Thoracic aorta (tissue), 2 donors: ENCODE measurements around the gene ERV3-1. TPM values are rescaled to one million over a fixed set of nuclear protein-coding genes. Genes with fewer than 3 reads are reported as not detected.
"Not testable (repeated sequence)": the region's sequence is repeated elsewhere in the genome, so short reads cannot be mapped to it uniquely, and the experiment has no call there.

Experiments used
- ATAC-seq: fragments of 150-250 bp; one replicate; pipeline ENCODE4 v1.8.0; 2017; ENCODE audit warnings: low read depth; ENCODE audit not compliant: insufficient number of reproducible peaks, low FRiP score
- DNase-seq: peaks from one replicate; pipeline ENCODE4 v3.0.0-alpha.2; 2020; ENCODE audit warnings: low spot score
- H3K27ac ChIP-seq, 2 donors: fragments of 200-600 bp; sonication (generic); 1 replicate in 1 of 2; 2 replicates in 1 of 2; pipeline ENCODE4 v1.5.1; 2016; ENCODE audit warnings: mild to moderate bottlenecking in 2 of 2, moderate library complexity in 2 of 2
- H3K27me3 ChIP-seq: fragments of 200-600 bp; sonication (generic); replicated peaks from 2 replicates; pipeline ENCODE4 v1.6.0; 2016; ENCODE audit warnings: mild to moderate bottlenecking; ENCODE audit not compliant: insufficient read depth
- H3K36me3 ChIP-seq: fragments of 200-600 bp; sonication (generic); one replicate; pipeline ENCODE4 v1.5.1; 2016
- H3K4me1 ChIP-seq, 2 donors: fragments of 200-600 bp; sonication (generic); 1 replicate in 1 of 2; 2 replicates in 1 of 2; pipeline versions ENCODE4 v1.5.1 to v1.6.0; 2016; ENCODE audit warnings: low read depth in 2 of 2, mild to moderate bottlenecking in 1 of 2; ENCODE audit not compliant: control insufficient read depth in 1 of 2
- H3K4me3 ChIP-seq: fragments of 200-600 bp; sonication (generic); 2 replicates; pipeline ENCODE4 v1.5.1; 2016; ENCODE audit warnings: mild to moderate bottlenecking
- H3K9me3 ChIP-seq: fragments of 200-600 bp; sonication (generic); 2 replicates; pipeline ENCODE4 v1.5.1; 2016
- CTCF ChIP-seq: fragments of 200-600 bp; sonication (generic); IDR thresholded peaks from one replicate; pipeline ENCODE4 v1.5.1; 2019; ENCODE audit warnings: antibody characterized with exemption
- total RNA-seq, 2 donors: library from RNA; depleted of rRNA; stranded (reverse); fragments of >200 nt; gene quantifications; one replicate each; pipeline versions ENCODE4 v1.1.0 to v1.2.3, GENCODE V29; 2016

The ERV3-1 gene
- total RNA-seq, 2 donors from 2014 or later, result 21.8 to 28.6 TPM

GRCh38 chr7:64951250-64951848 lies 55.1 kb downstream of the ERV3-1 start:
- ATAC-seq, result peak; percentile 65
- Histone ChIP-seq H3K27ac (no peak overlapping the region), H3K4me1 (peaks cover 8 to 12% of the 10 kb centered on the region in 2 donors), H3K27me3 (peaks cover 3% of the 10 kb centered on the region), H3K4me3 (no peak overlapping the region), H3K36me3 (no peaks in the 10 kb centered on the region), H3K9me3 (no peaks in the 10 kb centered on the region)
- no peak for DNase-seq
- TF ChIP-seq CTCF, result peak; percentile 83

- H3K36me3 ChIP-seq, H3K27me3 ChIP-seq, ATAC-seq, DNase-seq, H3K4me3 ChIP-seq, H3K9me3 ChIP-seq, H3K27ac ChIP-seq: not testable (repeated sequence)
- peaks cover 8 to 12% of the 10 kb centered on the region in 2 donors for H3K4me1 ChIP-seq
Observed at GRCh38 chr7:64950673-64951072, 55.8 kb downstream of the ERV3-1 start.

DNA sequence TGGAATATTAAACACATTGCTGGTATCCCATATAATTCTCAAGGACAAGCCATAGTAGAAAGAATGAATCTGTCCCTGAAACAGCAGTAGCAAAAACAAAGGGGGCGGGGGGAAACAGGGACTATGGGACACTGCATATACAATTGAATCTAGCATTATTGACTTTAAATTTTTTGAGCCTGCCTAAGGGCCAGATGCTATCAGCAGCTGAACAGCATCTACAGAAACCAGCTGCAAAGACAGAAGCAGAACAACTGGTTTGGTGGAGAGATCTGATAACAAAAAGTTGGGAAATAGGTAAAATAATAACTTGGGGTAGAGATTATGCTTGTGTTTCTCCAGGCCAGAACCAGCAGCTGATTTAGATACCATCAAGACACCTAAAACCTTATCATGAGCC lies 57.7 kb downstream of the ERV3-1 start:
- not testable (repeated sequence) for H3K36me3 ChIP-seq, H3K27ac ChIP-seq, H3K4me3 ChIP-seq, H3K9me3 ChIP-seq, DNase-seq, ATAC-seq, H3K27me3 ChIP-seq
- peaks cover 8 to 12% of the 10 kb centered on the region in 2 donors for H3K4me1 ChIP-seq

GRCh38 chr7:64947252-64948000 lies 59.1 kb downstream of the ERV3-1 start:
- DNase-seq (no peak), ATAC-seq (no peak)
- TF ChIP-seq CTCF, result no peak

DNA sequence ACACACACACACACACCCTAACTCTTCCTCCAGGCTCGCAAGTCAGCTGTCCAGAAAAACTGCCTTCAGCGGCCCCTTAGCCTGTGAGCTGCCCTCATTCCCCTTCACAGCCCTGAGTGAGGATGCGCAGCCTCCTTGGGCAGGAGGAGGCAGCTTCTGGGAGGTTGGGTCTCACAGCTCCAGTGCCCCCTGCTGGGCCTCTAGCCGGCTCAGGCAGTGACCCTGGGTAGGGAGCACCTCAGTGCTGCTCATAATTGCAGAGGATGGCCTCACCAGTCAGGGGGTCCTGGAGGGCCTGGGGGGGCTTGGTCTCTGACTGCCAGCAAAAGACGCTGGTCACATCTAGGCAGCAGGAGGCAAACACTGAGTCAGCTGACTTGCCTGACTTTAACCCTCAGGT lies 59.7 kb downstream of the ERV3-1 start:
- Histone ChIP-seq H3K27ac (no peak overlapping the region), H3K36me3 (no peaks in the 10 kb centered on the region), H3K4me3 (peak overlapping the region; percentile 62), H3K27me3 (peaks cover 3% of the 10 kb centered on the region), H3K4me1 (peaks cover 8 to 12% of the 10 kb centered on the region in 2 donors), H3K9me3 (no peaks in the 10 kb centered on the region)
- ATAC-seq (no peak), DNase-seq (no peak)
- TF ChIP-seq CTCF, result no peak

More at GRCh38 chr7:64947252-64948000, 59.1 kb downstream of the ERV3-1 start:
- Histone ChIP-seq H3K36me3 (no peaks in the 10 kb centered on the region), H3K4me1 (peaks cover 8 to 12% of the 10 kb centered on the region in 2 donors), H3K9me3 (no peaks in the 10 kb centered on the region), H3K27me3 (peaks cover 3% of the 10 kb centered on the region), H3K27ac (no peak overlapping the region), H3K4me3 (peak overlapping the region; percentile 62)

- DNase-seq, result no peak
- peaks cover 8 to 12% of the 10 kb centered on the region in 2 donors for H3K4me1 ChIP-seq
- no peak overlapping the region for H3K4me3 ChIP-seq
- no peak for TF ChIP-seq CTCF
- H3K9me3 ChIP-seq, result no peaks in the 10 kb centered on the region
- peaks cover 3% of the 10 kb centered on the region for H3K27me3 ChIP-seq
- H3K36me3 ChIP-seq, result no peaks in the 10 kb centered on the region
- H3K27ac ChIP-seq, result no peak overlapping the region
- ATAC-seq, result no peak
Observed at GRCh38 chr7:64945503-64946175, 60.8 kb downstream of the ERV3-1 start.

DNA sequence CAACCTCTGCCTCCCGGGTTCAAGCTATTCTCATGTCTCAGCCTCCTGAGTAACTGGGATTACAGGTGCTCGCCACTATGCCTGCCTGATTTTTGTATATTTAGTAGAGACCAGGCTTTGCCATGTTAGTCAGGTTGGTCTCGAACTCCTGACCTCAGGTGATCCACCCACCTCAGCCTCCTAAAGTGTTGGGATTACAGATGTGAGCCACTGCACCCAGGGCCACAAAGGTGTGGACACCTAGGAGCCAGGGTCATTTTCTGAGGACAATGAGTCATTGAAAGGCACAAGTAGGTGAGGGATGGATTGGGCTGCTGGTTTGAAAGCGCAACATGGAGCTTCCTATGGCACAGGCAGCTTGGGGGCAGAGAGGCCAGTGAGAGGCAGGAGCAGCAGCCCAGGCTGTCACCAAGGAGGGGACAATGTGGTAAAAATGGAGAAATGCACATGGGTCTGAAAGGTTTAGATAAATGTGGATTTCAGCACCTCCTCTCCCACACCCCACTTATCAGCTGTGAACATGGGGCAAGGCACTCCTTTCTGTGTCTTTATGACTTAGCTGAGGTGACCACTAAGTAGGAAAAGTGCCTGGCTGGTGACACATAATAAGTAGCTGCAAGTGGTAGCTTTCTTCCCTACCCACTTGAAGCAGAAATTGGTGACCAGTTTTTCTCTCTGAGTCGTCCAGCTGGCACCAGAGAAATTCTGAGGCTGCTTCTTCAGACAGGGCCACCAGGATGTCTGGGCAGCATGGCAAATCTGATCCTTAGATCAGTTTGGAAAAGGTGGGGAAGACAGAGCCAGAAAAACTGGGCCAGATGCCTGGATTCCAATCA lies 61.6 kb downstream of the ERV3-1 start:
- not testable (repeated sequence) for H3K36me3 ChIP-seq, H3K4me3 ChIP-seq, H3K27ac ChIP-seq, DNase-seq, H3K9me3 ChIP-seq, ATAC-seq, H3K27me3 ChIP-seq
- H3K4me1 ChIP-seq, result peaks cover 8 to 12% of the 10 kb centered on the region in 2 donors
